ENCODE results near the gene TMEM209.

Gene TMEM209

DNA sequence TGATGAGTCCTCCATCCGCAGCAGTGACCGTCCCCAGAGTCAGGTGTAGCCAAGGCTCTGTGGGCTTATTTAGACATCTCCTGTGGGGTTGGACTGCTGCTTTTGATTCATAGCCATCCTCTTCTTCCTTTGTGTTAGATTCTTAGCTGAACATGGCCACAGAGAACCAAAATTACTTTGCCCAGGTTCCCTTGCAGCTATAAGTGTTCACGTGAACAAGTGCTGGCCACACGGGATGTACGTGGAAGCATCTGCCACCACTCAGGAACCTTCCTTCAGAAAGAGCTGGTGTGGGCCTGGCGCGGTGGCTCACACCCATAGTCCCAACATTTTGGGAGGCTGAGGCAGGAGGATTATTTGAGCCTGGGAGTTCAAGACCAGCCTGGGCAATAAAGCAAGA lies 49.1 kb downstream of the TMEM209 start (continued):
- no peak for TF ChIP-seq PBX3 (CRISPR knock-in tag; IDR thresholded peaks at IDR 0.05)

DNA sequence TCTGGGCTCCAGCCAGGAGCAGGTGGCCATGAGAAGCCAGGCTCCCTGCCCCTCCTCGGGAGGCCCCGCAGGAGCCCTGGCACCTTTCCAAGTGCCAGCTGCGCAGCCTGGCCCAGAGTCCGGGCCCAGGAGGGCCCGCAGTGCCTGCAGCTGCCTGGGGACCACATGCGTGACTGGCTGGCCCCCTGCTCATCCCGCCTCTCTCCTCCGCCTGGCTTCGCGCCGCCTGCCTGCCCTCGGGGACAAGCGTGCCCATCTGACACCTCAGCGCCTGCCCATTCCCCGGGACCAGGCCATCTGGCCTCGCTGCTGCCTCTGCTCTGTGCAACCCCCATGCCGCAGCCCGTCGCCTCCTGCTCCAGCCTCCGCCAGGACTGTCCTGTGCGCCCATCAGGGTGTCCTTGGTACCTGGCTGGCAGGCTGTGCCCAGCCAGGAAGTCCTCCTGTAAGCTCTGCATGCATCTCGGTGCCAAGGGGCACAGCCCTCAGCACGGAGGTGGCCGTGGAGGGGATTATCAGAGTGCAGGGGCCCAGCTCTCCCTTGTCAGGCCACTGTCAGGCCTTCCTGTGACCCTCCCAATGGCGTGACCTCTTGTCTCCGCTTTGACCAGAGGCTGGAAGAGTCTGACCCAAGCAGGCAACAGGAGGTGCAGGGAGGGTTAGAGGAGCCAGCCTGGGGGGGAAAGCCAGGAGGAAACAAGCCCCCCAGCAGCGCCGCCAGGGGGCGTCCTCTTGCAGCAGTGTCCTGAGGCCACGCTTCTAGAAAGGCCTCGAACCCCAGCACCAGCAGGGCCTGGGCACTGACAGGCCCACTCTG lies 50.5 kb downstream of the TMEM209 start:
- no peak overlapping the region for H3K4me3 ChIP-seq (ENCODE audit: low read depth, low read length)
- no peaks in the 10 kb centered on the region; a peak in 1 of 3 replicates for H3K36me3 ChIP-seq (ENCODE audit: control insufficient read depth in 2 of 2, insufficient read depth in 1 of 2, low read length in 2 of 2)
- H3K27ac ChIP-seq (ENCODE audit: extremely low read depth, low read depth, low read length): no peak overlapping the region
- TF ChIP-seq ZNF423 (tag by site-specific recombination; IDR thresholded peaks at IDR 0.05) (0 out of 2 replicates have a peak, but pooled peaks have one; percentile 52), ZNF596 (tag by site-specific recombination; IDR thresholded peaks at IDR 0.05) (no peak), OSR2 (tag by site-specific recombination; IDR thresholded peaks at IDR 0.05) (no peak), ZNF555 (tag by site-specific recombination; conservative IDR thresholded peaks at IDR 0.05) (no peak), ZNF692 (tag by site-specific recombination; IDR thresholded peaks at IDR 0.05) (peak; percentile 78), ZNF501 (tag by site-specific recombination; IDR thresholded peaks at IDR 0.05) (no peak), ZIC2 (tag by site-specific recombination; IDR thresholded peaks at IDR 0.05) (peak; percentile 78), GLIS1 (tag by site-specific recombination; IDR thresholded peaks at IDR 0.05) (peak; percentile 27; the same call in 1 of the 2 replicates)
- ChIA-PET POLR2A (no interaction called here), CTCF (no interaction called here)
- H3K4me1 ChIP-seq (ENCODE audit: control insufficient read depth, insufficient read depth, low read length): no peaks in the 10 kb centered on the region
- no peaks in the 10 kb centered on the region for H3K9me3 ChIP-seq (ENCODE audit: control insufficient read depth, insufficient read depth, low read depth, low read length)

DNA sequence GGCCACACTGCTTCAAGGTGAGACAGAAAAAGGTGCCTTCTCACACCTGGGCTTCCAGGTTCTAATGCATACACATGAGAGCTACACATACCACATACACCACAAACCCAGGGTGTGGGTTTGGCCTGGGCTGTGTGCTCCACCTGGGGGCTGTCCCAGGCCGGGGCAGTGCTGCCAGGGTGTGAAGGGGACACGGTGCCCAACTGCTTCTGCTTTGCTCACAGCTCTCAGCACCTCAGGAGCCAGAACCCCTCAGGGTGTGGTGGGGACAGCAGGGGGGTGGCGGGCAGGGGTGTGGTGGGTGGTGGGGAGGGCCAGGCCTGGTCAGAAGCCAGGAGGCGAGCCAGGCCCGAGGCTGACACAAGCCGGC lies 51.1 kb downstream of the TMEM209 start:
- CTCF ChIA-PET: no interaction called here
- H3K27ac ChIP-seq (ENCODE audit: extremely low read depth, low read depth, low read length): no peak overlapping the region
- H3K9me3 ChIP-seq (ENCODE audit: control insufficient read depth, insufficient read depth, low read depth, low read length): no peaks in the 10 kb centered on the region
- H3K4me3 ChIP-seq (ENCODE audit: low read depth, low read length): no peak overlapping the region
- H3K4me1 ChIP-seq (ENCODE audit: control insufficient read depth, insufficient read depth, low read length): no peaks in the 10 kb centered on the region
- POLR2A ChIA-PET: no interaction called here
- H3K36me3 ChIP-seq (ENCODE audit: control insufficient read depth in 2 of 2, insufficient read depth in 1 of 2, low read length in 2 of 2): no peaks in the 10 kb centered on the region; a peak in 1 of 3 replicates
- no peak for TF ChIP-seq ZNF324 (tag by site-specific recombination; IDR thresholded peaks at IDR 0.05)
- peak; percentile 18; the same call in 1 of the 2 replicates for TF ChIP-seq KLF1 (tag by site-specific recombination; IDR thresholded peaks at IDR 0.05)

GRCh38 chr7:130153211-130153908 lies 51.8 kb downstream of the TMEM209 start:
- Histone ChIP-seq H3K4me1 (ENCODE audit: control insufficient read depth, insufficient read depth, low read length) (no peaks in the 10 kb centered on the region), H3K27ac (ENCODE audit: extremely low read depth, low read depth, low read length) (no peak overlapping the region), H3K36me3 (ENCODE audit: control insufficient read depth in 2 of 2, insufficient read depth in 1 of 2, low read length in 2 of 2) (no peaks in the 10 kb centered on the region; a peak in 1 of 3 replicates), H3K4me3 (ENCODE audit: low read depth, low read length) (no peak overlapping the region), H3K9me3 (ENCODE audit: control insufficient read depth, insufficient read depth, low read depth, low read length) (no peaks in the 10 kb centered on the region)
- no peak for TF ChIP-seq ZNF433 (tag by site-specific recombination; IDR thresholded peaks at IDR 0.05; ENCODE audit: low read depth)
- POLR2A ChIA-PET: no interaction called here
- CTCF ChIA-PET: no interaction called here
